OCI-LY1 (cell line): ENCODE measurements around the gene VENTX.

Experiments used
- CTCF ChIP-seq: fragments of 200-600 bp; sonication (generic), shearing (Covaris generic); IDR thresholded peaks from 2 replicates; pipeline ENCODE4 v1.5.1; 2017; ENCODE audit warnings: mild to moderate bottlenecking, antibody characterized with exemption, low read length, moderate library complexity, mixed read lengths
- EZH2 ChIP-seq: fragments of 200-600 bp; sonication (generic), shearing (Covaris generic); IDR thresholded peaks from 2 replicates; pipeline ENCODE4 v1.8.0; 2017; ENCODE audit warnings: borderline replicate concordance, mixed run types, mild to moderate bottlenecking, antibody characterized with exemption, low read length, moderate library complexity, mixed read lengths

- no peak for TF ChIP-seq CTCF
- no peak for TF ChIP-seq EZH2
These were observed 7.1 kb upstream of the VENTX start for GRCh38 chr10:133230387-133231195.
